Nephron (organoid): ENCODE data around the gene SH3RF1.

Source experiments
- H3K27ac Mint-ChIP-seq, 3 experiments: 2 replicates each; pipeline ENCODE4 v1.8.0; 2020; ENCODE audit warnings: mixed read lengths in 3 of 3, mild to moderate bottlenecking in 2 of 3, moderate library complexity in 1 of 3
- H3K27me3 Mint-ChIP-seq: 2 replicates; pipeline ENCODE4 v1.8.0; 2021; ENCODE audit warnings: low read depth, mild to moderate bottlenecking, moderate library complexity, mixed read lengths
- H3K36me3 Mint-ChIP-seq: 2 replicates; pipeline ENCODE4 v1.8.0; 2020; ENCODE audit warnings: low read depth, mixed read lengths
- H3K4me1 Mint-ChIP-seq: 2 replicates; pipeline ENCODE4 v1.8.0; 2020; ENCODE audit warnings: mixed read lengths
- H3K4me3 Mint-ChIP-seq, 3 experiments: 2 replicates each; pipeline ENCODE4 v1.8.0; 2020; ENCODE audit warnings: mild to moderate bottlenecking in 3 of 3, mixed read lengths in 3 of 3, moderate library complexity in 2 of 3
- H3K9me3 Mint-ChIP-seq: 2 replicates; pipeline ENCODE4 v1.8.0; 2020; ENCODE audit warnings: mixed read lengths
- CTCF ChIP-seq, 3 experiments: fragments of 200-600 bp; sonication (generic); IDR thresholded peaks; one replicate each; pipeline ENCODE4 v1.5.0; 2021; ENCODE audit warnings: antibody characterized with exemption in 3 of 3; ENCODE audit not compliant: unreplicated experiment in 3 of 3

Gene SH3RF1

DNA sequence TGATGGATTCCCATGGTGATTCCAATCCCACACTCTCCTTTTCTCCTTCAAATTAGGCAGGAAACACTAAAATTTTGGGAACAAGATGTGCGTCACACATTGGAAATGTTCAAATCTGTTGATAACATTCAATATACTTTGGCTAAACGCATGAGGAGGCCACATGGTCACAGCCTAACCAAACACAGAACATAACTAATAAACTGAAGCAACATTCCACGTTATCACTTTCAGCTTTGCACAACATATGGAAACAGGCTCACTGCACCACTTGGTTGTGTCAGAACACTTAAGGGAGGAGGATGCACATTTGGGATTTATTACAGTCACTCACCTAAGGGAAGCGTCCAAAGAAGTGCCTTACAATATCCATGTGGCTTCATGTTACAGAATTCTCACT, 4.7 kb downstream of the SH3RF1 start:
- no peak for TF ChIP-seq CTCF (IDR thresholded peaks at IDR 0.05; ENCODE audit: unreplicated experiment in 3 of 3)
- Mint-ChIP-seq H3K27ac (no peak overlapping the region), H3K36me3 (peaks cover 51% of the 10 kb centered on the region), H3K4me3 (peak overlapping the region; percentile 44 to 52 (median 52)), H3K4me1 (peaks cover 14% of the 10 kb centered on the region), H3K27me3 (no peaks in the 10 kb centered on the region), H3K9me3 (peaks cover 2% of the 10 kb centered on the region)

DNA sequence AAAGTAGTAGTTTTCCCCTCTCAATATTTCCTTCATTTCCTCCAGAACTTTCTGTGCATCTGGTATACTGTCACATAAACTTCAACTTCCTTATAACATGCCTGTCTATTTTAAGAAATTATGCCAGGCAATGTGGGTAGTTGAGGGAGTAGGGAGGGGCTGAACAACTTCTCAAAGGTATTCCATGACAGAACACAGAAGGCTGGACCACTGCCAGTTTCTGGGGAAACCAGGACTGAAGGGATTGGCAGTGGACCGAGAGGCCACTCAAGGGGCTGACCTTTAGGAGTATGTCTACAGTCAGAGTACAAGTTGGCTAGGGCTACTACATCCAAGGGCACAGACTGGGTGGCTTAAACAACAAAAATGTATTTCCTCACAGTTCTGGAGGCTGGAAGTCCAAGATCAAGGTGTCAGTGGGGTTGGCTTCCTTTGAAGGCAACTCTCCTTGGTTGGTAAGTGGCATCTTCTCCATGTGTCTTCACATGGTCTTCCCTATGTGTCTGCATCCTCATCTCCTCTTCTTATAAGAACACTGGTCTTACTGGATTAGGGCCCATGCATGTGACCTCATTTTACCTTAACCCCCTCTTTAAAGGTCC, 6.9 kb downstream of the SH3RF1 start:
- Mint-ChIP-seq H3K4me1 (peaks cover 22% of the 10 kb centered on the region), H3K27me3 (no peaks in the 10 kb centered on the region), H3K4me3 (no peak overlapping the region), H3K27ac (no peak overlapping the region), H3K36me3 (peaks cover 48% of the 10 kb centered on the region), H3K9me3 (peaks cover 2% of the 10 kb centered on the region)
- TF ChIP-seq CTCF (IDR thresholded peaks at IDR 0.05; ENCODE audit: unreplicated experiment in 3 of 3): no peak

GRCh38 chr4:169260217-169260866, 10.4 kb downstream of the SH3RF1 start:
- no peak for TF ChIP-seq CTCF (IDR thresholded peaks at IDR 0.05; ENCODE audit: unreplicated experiment in 3 of 3)
- Mint-ChIP-seq H3K36me3 (peaks cover 32% of the 10 kb centered on the region), H3K4me3 (no peak overlapping the region), H3K9me3 (peaks cover 2% of the 10 kb centered on the region), H3K27ac (peak overlapping the region in 1 of 3 experiments; percentile 11), H3K27me3 (no peaks in the 10 kb centered on the region), H3K4me1 (peaks cover 29% of the 10 kb centered on the region)

- Mint-ChIP-seq H3K36me3 (peaks cover 21% of the 10 kb centered on the region), H3K9me3 (no peaks in the 10 kb centered on the region)
Measured at GRCh38 chr4:169259271-169259670, 11.5 kb downstream of the SH3RF1 start.

DNA sequence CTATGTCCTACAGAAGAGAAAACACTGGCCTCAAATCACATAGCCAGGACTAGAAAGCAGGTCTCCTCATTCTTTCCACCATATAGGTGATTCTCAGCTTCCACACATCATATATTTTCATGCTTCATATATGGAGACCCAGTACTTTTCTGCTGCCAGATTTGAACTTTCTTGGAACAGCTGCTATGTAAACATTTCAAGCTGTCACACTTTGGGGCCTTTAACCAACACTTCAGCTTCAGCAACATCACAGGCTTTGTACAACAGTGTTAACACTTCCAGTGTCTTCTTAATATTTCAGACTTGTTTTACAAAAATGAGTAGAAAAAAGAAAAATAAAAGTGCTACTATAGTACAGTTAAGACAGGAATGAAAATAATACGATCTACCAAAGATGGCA, 12.6 kb downstream of the SH3RF1 start:
- peaks cover 10% of the 10 kb centered on the region for H3K36me3 Mint-ChIP-seq
- H3K9me3 Mint-ChIP-seq: no peaks in the 10 kb centered on the region
- TF ChIP-seq CTCF (IDR thresholded peaks at IDR 0.05; ENCODE audit: unreplicated experiment in 3 of 3): no peak
- no peaks in the 10 kb centered on the region for H3K27me3 Mint-ChIP-seq
- H3K27ac Mint-ChIP-seq: peak overlapping the region; percentile 3 to 76 (median 29)
- no peak overlapping the region for H3K4me3 Mint-ChIP-seq
- H3K4me1 Mint-ChIP-seq: peaks cover 47% of the 10 kb centered on the region

More at GRCh38 chr4:169259271-169259670, 11.5 kb downstream of the SH3RF1 start:
- Mint-ChIP-seq H3K27me3 (no peaks in the 10 kb centered on the region), H3K4me3 (no peak overlapping the region), H3K27ac (no peak overlapping the region), H3K4me1 (peaks cover 36% of the 10 kb centered on the region)
- TF ChIP-seq CTCF (IDR thresholded peaks at IDR 0.05; ENCODE audit: unreplicated experiment in 3 of 3): no peak
